Activated CD4-positive, alpha-beta memory T cell treated with anti-CD3 and anti-CD28 coated beads for 36 hours (primary cell): ENCODE data around the gene SH2D3A. TPM values are rescaled to one million over a fixed set of nuclear protein-coding genes. Genes with fewer than 3 reads are reported as not detected.
A peak's percentile ranks its signal among the peaks of the same experiment; 100 is the strongest.
"Not testable (repeated sequence)": the region's sequence is repeated elsewhere in the genome, so short reads cannot be mapped to it uniquely, and the experiment has no call there.

Source experiments
- CTCF ChIA-PET: fragments of 350-600 bp; sonication (Branson Sonifier 250); formaldehyde crosslinking; loops from one replicate; lab custom pipeline; 2021; ENCODE audit warnings: antibody characterized with exemption, inconsistent platforms; lab: Charles Lee
- POLR2A ChIA-PET: fragments of 350-600 bp; sonication (Branson Sonifier 250); formaldehyde crosslinking; loops from one replicate; lab custom pipeline; 2021; ENCODE audit warnings: antibody characterized with exemption; lab: Charles Lee
- DNase-seq: peaks from one replicate; pipeline ENCODE4 v3.0.0-alpha.2; 2020
- H3K27ac Mint-ChIP-seq: one replicate; pipeline ENCODE4 v1.8.0; 2021; ENCODE audit warnings: mixed read lengths
- H3K27me3 Mint-ChIP-seq: one replicate; pipeline ENCODE4 v1.8.0; 2021; ENCODE audit warnings: mixed read lengths
- H3K36me3 Mint-ChIP-seq: one replicate; pipeline ENCODE4 v1.8.0; 2021; ENCODE audit warnings: mixed read lengths
- H3K4me1 Mint-ChIP-seq: one replicate; pipeline ENCODE4 v1.8.0; 2021; ENCODE audit warnings: low read depth, mixed read lengths
- H3K4me3 Mint-ChIP-seq: one replicate; pipeline ENCODE4 v1.8.0; 2021; ENCODE audit warnings: mild to moderate bottlenecking, mixed read lengths
- H3K9me3 Mint-ChIP-seq: one replicate; pipeline ENCODE4 v1.8.0; 2021; ENCODE audit warnings: mixed read lengths
- intact Hi-C: fragments of 100-400 bp; cut with micrococcal nuclease; formaldehyde crosslinking; loops from one replicate; pipeline ENCODE4 v1.15.1; 2023
- total RNA-seq, 2 experiments: library from RNA; stranded (reverse); gene quantifications; one replicate each; pipeline ENCODE4 v1.2.3, GENCODE V29; 2021

The SH2D3A gene
- total RNA-seq, 2 experiments from 2014 or later, result 17.1 to 18.2 TPM

DNA sequence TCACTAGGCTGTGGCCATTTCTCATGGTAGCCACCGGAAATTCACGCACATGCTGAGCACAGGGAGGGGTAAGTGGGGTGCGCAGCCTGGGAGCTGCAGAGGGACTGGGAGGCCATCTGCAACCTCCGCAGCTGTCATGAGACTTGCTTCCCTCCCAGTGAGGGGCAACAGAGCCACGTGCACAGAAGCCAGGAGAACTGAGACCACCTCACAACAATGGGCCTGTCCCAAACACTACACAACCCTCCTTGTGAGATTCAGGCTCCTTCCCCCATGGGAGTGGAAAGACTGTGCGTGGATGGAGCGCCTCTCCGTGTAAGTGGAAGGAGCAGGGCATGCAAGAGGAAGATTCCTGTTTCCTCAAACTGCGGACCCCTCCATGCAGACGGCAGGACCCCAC lies 55.6 kb downstream of the SH2D3A start:
- H3K9me3 Mint-ChIP-seq, result no peaks in the 10 kb centered on the region
- H3K4me1 Mint-ChIP-seq, result peaks cover 10% of the 10 kb centered on the region
- POLR2A ChIA-PET, result no interaction called here
- no peak overlapping the region for H3K4me3 Mint-ChIP-seq
- peaks cover 25% of the 10 kb centered on the region for H3K27me3 Mint-ChIP-seq
- intact Hi-C loops, result no loop called here
- no peak for DNase-seq
- no peak overlapping the region for H3K27ac Mint-ChIP-seq
- CTCF ChIA-PET, result interaction anchor here (0.9 kb wide), 1 partner anchor 50 kb away, joined by 3 read pairs; no protein-coding TSS in a partner anchor
- no peaks in the 10 kb centered on the region for H3K36me3 Mint-ChIP-seq

DNA sequence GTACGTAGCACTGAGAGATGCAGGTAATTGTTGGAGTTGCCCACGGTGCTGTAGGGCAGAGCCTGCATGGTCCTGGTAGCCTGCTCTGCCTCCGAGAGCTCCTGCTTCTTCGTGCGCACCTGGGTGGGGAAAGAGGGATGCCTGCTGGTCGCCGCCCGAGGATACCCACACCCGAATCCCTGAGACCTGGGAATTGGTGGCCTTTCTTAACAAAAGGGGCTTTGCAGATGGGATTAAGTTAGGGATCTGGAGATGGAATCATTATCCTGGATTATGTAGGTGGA lies 56.2 kb downstream of the SH2D3A start:
- ChIA-PET POLR2A (no interaction called here), CTCF (interaction anchor here (0.9 kb wide), 1 partner anchor 50 kb away, joined by 3 read pairs; no protein-coding TSS in a partner anchor)
- H3K4me1 Mint-ChIP-seq, result peaks cover 10% of the 10 kb centered on the region
- intact Hi-C loops, result no loop called here
- no peak overlapping the region for H3K27ac Mint-ChIP-seq
- H3K9me3 Mint-ChIP-seq, result no peaks in the 10 kb centered on the region
- H3K27me3 Mint-ChIP-seq, result peaks cover 25% of the 10 kb centered on the region
- H3K36me3 Mint-ChIP-seq, result no peaks in the 10 kb centered on the region
- DNase-seq, result no peak
- H3K4me3 Mint-ChIP-seq, result no peak overlapping the region

DNA sequence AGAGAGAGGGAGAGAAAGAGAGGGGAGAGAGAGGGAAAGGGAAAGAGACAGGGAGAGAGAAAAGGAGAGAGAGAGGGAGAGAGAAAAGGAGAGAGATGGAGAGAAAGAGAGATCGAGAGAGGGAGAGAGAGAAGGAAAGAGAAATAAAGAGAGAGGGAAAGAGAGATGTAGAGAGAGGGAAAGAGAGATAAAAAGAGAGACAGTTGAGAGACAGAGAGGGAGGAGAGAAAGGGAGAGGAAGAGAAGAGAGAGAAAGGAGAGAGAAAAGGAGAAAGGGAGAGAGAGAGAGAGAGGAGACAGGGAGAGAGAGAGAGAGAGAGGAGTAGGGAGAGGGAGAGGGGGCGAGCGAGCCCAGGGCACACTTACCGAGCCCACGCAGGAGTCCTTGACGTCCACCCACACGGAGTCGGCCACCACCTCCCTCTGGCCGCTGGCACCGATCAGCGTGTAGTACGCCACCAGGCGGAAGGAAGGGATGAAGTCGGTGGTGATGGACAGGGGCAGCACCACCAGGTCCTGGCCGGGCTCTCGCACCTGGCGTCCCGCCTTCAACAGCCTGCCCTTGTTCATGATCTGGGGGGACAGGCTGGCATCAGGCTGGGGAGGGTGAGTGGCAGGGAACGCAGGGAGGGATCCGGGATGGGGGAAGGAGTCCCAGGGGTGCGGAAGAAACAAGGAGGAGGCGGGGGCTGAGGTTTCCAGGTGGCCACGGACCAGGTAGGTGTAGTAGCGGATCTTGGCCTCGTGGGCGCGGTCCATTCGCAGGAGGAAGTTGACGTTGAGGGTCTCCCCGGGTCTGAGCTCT lies 56.8 kb downstream of the SH2D3A start:
- POLR2A ChIA-PET, result no interaction called here
- Mint-ChIP-seq H3K27ac (no peak overlapping the region), H3K4me1 (peaks cover 10% of the 10 kb centered on the region), H3K9me3 (no peaks in the 10 kb centered on the region), H3K27me3 (peaks cover 25% of the 10 kb centered on the region), H3K36me3 (no peaks in the 10 kb centered on the region), H3K4me3 (no peak overlapping the region)
- intact Hi-C loops, result no loop called here
- peak; percentile 42 for DNase-seq
- CTCF ChIA-PET, result interaction anchor here (0.9 kb wide), 1 partner anchor 49 kb away, joined by 3 read pairs; no protein-coding TSS in a partner anchor

DNA sequence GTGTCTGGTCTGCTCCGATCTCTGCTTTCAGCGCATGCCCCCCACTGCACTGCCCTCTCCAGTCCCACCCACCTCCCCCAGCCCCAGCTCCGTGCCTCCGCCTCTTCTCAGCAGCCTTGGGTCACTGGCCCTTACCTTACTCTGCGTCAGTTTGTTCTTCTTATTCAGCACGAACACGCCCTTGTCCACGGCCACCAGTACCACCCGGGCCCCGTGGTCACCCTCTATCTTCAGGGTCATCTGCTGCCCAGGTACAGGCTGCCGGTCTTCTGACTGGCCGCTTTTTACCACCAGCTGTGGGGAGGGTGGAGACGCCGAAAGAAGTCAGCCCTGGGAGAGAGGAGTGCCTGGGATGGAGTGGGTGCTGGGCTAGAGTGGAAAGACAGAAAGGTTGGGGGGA lies 57.7 kb downstream of the SH2D3A start:
- H3K9me3 Mint-ChIP-seq, result no peaks in the 10 kb centered on the region
- peaks cover 10% of the 10 kb centered on the region for H3K4me1 Mint-ChIP-seq
- POLR2A ChIA-PET, result no interaction called here
- intact Hi-C loops, result no loop called here
- no peak overlapping the region for H3K4me3 Mint-ChIP-seq
- H3K27ac Mint-ChIP-seq, result no peak overlapping the region
- CTCF ChIA-PET, result no interaction called here
- no peaks in the 10 kb centered on the region for H3K36me3 Mint-ChIP-seq
- H3K27me3 Mint-ChIP-seq, result peaks cover 25% of the 10 kb centered on the region
- no peak for DNase-seq

DNA sequence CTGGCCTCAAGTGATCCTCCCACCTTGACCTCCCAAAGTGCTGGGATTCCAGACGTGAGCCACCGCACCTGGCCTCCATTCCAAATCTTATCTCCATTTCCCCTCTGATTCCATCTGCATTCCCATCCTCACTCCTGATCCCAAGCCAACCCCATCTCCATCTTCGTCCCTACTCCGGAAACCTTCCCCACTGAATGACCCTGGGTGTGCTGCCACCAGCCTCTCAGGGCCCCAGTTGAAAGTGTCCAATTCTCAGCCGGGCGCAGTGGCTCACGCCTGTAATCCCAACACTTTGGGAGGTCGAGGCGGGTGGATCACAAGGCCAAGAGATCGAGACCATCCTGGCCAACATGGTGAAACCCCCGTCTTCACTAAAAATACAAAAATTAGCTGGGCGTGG lies 58.3 kb downstream of the SH2D3A start:
- H3K36me3 Mint-ChIP-seq, CTCF ChIA-PET, DNase-seq, POLR2A ChIA-PET, intact Hi-C loops, H3K4me3 Mint-ChIP-seq, H3K27ac Mint-ChIP-seq, H3K9me3 Mint-ChIP-seq: not testable (repeated sequence)
- H3K27me3 Mint-ChIP-seq, result peaks cover 25% of the 10 kb centered on the region
- peaks cover 10% of the 10 kb centered on the region for H3K4me1 Mint-ChIP-seq

DNA sequence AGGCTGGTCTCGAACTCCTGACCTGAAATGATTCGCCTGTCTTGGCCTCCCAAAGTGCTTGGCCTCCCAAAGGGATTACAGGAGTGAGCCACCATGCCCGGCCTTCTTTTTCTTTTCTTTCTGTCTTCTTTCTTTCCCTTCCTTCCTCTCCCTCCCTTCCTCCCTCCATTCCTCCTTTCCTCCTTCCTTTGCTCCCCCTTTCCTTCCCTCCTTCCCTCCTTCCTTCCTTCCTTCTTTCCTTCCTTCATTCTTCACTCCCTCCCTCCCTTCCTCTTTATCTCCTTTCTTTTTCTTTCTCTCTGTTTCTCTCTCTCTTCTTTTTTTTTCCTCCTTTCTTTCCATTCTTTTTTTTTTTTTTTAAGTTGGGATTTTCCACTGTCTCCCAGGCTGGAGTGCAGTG lies 58.9 kb downstream of the SH2D3A start:
- H3K9me3 Mint-ChIP-seq, result no peaks in the 10 kb centered on the region
- no peak overlapping the region for H3K27ac Mint-ChIP-seq
- intact Hi-C loops, result no loop called here
- POLR2A ChIA-PET, result no interaction called here
- H3K36me3 Mint-ChIP-seq, result no peaks in the 10 kb centered on the region
- CTCF ChIA-PET, result no interaction called here
- peaks cover 25% of the 10 kb centered on the region for H3K27me3 Mint-ChIP-seq
- no peak for DNase-seq
- H3K4me3 Mint-ChIP-seq, result no peak overlapping the region
- H3K4me1 Mint-ChIP-seq, result peaks cover 10% of the 10 kb centered on the region

DNA sequence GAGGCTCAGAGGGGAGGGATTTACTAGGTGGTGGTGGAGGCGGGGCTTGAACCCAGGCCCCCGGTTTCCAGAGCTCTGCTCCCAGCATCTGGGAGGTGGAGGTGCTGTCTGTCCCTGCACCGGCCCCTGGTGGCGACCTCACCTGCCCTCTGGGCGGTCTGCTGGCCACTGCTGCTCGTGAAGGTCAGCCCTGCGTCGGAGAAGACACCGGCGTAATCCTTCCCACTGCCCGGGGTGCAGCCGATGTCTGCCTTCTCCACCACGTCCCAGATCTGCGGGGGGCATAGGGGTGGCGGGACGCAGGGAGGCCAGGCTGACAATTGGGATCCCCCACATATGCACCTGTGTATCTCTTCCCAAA lies 59.6 kb downstream of the SH2D3A start:
- H3K9me3 Mint-ChIP-seq, result no peaks in the 10 kb centered on the region
- DNase-seq, result no peak
- no peaks in the 10 kb centered on the region for H3K36me3 Mint-ChIP-seq
- intact Hi-C loops, result no loop called here
- peaks cover 25% of the 10 kb centered on the region for H3K27me3 Mint-ChIP-seq
- H3K27ac Mint-ChIP-seq, result no peak overlapping the region
- peaks cover 10% of the 10 kb centered on the region for H3K4me1 Mint-ChIP-seq
- ChIA-PET CTCF (no interaction called here), POLR2A (no interaction called here)
- no peak overlapping the region for H3K4me3 Mint-ChIP-seq

DNA sequence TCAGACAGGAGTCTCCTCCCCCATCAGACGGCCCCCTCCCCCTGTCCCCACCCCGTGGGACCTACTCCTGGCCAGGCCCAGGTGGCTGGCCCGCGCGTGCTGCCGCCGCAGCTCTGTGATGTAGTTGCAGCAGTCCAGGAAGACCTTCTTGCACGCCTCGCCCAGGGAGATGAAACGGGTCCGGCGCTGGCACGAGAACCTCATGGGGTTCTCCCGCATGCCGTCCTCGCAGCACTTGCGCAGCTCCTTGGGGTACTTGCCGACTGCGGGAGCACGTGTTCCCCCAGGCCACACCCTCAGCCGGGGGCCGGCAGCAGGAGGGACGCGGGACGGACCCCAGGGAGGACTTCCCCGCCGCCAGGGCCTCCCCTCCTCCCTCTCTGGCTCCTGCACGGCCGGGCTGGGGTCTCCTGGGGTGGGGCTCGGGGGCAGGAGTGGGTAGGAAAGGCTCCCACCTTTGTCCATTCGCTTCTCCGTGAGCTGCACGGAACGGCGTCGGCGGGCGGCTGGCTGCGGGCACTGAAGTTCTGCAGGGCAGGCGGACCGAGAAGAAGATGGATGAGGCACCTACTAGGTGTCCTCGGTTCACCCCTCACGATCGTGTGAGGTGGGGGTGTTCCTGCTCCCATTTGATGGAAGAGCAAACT lies 60.1 kb downstream of the SH2D3A start:
- Mint-ChIP-seq H3K27ac (no peak overlapping the region), H3K27me3 (peaks cover 25% of the 10 kb centered on the region), H3K4me1 (peaks cover 10% of the 10 kb centered on the region), H3K4me3 (no peak overlapping the region), H3K36me3 (no peaks in the 10 kb centered on the region), H3K9me3 (no peaks in the 10 kb centered on the region)
- DNase-seq, result no peak
- ChIA-PET POLR2A (no interaction called here), CTCF (no interaction called here)
- intact Hi-C loops, result no loop called here

DNA sequence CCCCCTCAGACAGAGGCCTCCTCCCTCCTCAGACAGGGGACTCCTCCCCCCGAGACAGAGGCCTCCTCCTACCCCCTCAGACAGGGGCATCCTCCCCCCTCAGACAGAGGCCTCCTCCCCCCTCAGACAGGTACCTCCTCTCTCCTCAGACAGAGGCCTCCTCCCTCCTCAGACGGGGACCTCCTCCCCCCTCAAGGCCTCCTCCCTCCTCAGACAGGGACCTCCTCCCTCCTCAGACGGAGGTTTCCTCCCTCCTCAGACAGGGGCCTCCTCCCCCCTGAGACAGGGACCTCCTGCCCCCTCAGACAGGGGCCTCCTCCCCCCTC lies 60.6 kb downstream of the SH2D3A start:
- Mint-ChIP-seq H3K4me1 (peaks cover 10% of the 10 kb centered on the region), H3K27ac (no peak overlapping the region), H3K36me3 (no peaks in the 10 kb centered on the region), H3K9me3 (no peaks in the 10 kb centered on the region), H3K4me3 (no peak overlapping the region), H3K27me3 (peaks cover 25% of the 10 kb centered on the region)
- no peak for DNase-seq
- ChIA-PET CTCF (no interaction called here), POLR2A (no interaction called here)
- intact Hi-C loops, result no loop called here

DNA sequence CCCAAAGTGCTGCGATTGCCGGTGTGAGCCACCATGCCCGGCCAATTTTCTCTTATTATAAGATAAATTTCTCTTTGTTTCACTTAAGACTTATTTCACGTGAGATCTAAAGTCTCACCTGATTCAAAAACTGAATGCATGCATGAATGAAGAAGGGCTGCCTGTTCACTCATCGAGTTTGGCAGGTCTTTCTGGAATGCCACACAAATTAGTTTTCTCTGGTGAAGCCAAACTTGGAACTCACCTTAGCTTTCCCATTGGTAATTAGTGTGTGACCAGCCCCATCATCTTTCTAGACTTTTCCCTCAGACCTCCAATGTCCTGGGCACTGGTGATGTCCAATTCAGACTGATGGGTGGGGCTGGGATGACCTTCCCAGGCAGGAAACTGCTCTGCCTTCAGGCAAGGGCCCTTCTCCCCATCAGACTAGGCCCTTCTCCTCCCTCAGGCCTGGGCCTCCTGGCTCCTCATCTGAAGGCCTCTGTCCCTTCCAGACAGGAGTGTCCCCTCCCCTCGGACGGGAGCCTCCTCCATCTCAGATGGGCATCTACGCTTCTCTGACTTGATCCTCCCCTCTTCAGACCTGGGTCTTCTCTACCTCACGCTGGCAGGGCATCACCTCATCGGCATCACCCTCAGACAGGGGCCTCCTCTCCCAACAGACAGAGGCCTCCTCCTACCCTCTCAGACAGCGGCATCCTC lies 61.2 kb downstream of the SH2D3A start:
- no peak for DNase-seq
- ChIA-PET POLR2A (no interaction called here), CTCF (no interaction called here)
- Mint-ChIP-seq H3K27ac (no peak overlapping the region), H3K4me1 (peaks cover 10% of the 10 kb centered on the region), H3K4me3 (no peak overlapping the region), H3K27me3 (peaks cover 21% of the 10 kb centered on the region), H3K36me3 (no peaks in the 10 kb centered on the region), H3K9me3 (no peaks in the 10 kb centered on the region)
- intact Hi-C loops, result no loop called here
